Inferior parietal cortex (tissue), 1 donor: ENCODE measurements around the gene ERC1.

ENCODE experiments used
- DNase-seq: peaks from one replicate; pipeline ENCODE4 v3.0.0-alpha.2; 2016; ENCODE audit errors: extremely low spot score

The ERC1 gene

DNA sequence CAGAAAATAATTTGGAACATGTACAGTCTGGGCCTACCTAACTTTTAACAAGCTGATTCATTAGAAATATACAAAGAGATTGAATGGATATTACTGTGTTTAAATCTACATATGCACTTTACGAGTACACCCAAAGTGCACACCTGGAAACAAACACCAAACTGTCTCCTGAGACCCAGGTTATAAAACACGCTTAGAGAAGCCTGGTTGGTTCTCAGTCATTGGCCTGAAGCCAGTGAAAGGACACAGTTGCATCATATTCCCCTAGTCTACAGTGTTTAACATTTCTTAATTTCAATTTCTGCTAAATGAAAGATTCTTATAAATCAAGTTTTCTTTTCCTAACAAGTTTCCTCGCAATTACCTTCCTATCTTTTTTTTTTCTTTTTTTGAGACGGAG is 393.9 kb downstream of the ERC1 start:
- DNase-seq: no peak

DNA sequence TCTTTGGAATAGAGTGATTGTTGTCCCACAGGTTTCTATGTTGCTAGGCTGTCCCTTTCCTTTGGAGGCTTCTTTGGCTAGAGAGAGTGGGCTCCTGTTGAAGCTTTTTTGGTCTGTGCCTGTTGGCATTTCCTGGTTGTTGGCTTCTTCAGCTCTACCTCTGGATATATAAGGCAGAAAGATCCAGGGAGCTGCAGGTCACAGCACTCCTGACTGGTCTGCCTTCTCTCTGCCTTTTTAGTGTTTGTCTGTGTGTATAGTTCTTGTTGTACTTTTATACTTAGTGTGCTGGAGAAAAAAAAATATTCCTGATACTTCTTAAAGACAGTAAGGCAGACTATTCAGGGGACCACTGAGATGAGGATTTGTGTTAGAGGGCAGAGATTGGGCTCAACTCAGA is 400.7 kb downstream of the ERC1 start:
- DNase-seq: no peak

GRCh38 chr12:1395421-1395955 is 404.5 kb downstream of the ERC1 start:
- DNase-seq: no peak

DNA sequence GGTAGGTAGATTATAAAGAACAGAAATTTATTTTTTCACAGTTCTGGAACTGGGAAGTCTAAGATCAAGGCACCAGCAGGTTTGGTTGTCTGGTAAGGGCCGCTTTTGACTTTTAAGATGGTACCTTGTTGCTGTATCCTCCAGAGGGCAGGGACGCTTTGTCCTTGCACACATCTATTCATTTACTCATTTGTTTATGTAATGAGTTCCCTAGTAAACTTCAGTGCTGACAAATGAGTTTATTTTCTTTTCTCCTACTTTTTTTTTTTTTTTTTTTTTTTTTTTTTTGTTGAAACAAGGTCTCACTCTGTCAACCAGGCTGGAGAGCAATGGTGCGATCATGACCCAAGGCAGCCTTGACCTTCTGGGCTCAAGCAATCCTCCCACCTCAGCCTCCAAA is 407.6 kb downstream of the ERC1 start:
- DNase-seq: no peak

GRCh38 chr12:1401891-1402290 is 410.9 kb downstream of the ERC1 start:
- no peak for DNase-seq

- DNase-seq: no peak
Observed at GRCh38 chr12:1403417-1403816, 412.4 kb downstream of the ERC1 start.

GRCh38 chr12:1405619-1406018 is 414.6 kb downstream of the ERC1 start:
- DNase-seq: no peak

- no peak for DNase-seq
Observed at GRCh38 chr12:1410794-1411193, 419.8 kb downstream of the ERC1 start.

DNA sequence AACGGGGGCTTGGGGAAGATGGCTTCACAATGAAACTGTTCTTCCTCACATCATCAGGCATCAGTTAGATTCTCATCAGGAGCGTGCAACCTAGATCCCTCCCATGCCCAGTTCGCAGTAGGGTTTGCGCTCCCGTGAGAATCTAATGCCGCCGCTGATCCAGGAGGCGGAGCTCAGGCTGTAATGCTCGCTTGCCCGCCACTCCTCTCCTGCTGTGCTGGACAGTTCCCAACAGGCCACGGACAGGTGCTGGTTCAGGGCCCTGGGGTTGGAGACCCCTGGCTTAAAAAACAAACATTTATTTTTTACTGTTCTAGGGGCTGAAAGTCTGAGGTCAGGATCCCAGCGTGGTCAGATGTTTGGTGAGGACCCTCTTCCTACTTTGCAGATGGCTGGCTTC is 422.9 kb downstream of the ERC1 start:
- DNase-seq: no peak

GRCh38 chr12:1418144-1418543 is 427.1 kb downstream of the ERC1 start:
- no peak for DNase-seq

DNA sequence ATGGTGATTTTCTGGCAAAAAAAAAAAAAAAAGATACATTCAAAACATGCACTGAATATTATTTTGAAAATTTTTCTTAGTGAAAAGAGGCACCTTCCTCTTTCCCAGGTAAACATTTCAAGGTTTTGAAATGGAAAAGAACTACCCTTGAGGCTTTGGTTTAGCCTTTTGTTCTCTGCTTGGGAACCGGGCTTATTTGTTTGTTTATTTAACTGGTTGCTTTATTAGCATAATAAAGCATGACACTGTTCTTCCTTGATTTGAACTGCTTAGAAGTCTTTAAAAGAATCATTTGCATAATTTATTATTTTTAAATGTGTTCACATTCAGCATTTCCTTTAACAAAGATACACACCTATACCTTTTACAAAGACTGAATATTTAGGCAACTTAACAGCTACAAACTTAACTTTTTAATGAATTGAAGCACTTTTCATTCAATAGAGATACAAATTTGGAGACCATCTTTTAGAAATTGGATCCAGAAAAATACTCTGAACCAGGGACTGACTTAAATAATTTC is 428.9 kb downstream of the ERC1 start:
- no peak for DNase-seq

DNA sequence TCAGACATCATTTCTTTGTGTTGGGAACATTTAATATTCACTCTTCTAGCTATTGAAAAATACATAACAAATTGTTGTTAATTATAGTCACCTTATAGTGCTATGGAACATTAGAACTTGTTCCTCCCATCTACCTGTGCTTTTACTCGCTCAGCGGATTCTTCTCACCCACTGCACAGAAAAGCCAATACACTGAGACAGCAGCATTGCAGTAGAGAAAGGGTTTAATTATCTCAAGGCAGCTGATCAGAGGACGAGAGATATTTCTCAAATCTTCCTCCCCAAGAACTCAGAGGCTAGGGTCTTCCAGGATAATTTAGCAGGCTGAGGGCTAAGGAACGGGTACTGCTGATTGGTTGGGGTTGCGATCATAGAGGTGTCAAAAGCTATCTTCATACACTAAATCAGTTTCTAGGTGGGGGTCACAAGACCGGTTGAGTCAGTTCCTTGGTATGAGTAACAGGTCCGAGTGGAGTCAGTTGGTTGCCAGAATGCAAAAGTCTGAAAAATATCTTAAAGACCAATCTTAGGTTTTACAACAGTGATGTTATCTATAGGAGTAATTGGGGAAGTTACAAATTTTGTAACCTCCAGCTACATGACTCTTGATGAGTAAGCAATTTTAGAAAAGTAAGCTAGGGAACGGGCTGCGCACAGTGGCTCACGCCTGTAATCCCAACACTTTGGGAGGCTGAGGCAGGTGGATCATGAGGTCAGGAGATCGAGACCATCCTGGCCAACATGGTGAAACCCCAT is 430.2 kb downstream of the ERC1 start:
- DNase-seq: no peak

GRCh38 chr12:1422604-1423315 is 431.7 kb downstream of the ERC1 start:
- no peak for DNase-seq

GRCh38 chr12:1424674-1425395 is 433.8 kb downstream of the ERC1 start:
- DNase-seq: no peak

- DNase-seq: no peak
Observed at GRCh38 chr12:1425396-1425729, 434.3 kb downstream of the ERC1 start.

- no peak for DNase-seq
Observed at GRCh38 chr12:1428671-1429070, 437.6 kb downstream of the ERC1 start.

GRCh38 chr12:1429980-1430379 is 439.0 kb downstream of the ERC1 start:
- no peak for DNase-seq

DNA sequence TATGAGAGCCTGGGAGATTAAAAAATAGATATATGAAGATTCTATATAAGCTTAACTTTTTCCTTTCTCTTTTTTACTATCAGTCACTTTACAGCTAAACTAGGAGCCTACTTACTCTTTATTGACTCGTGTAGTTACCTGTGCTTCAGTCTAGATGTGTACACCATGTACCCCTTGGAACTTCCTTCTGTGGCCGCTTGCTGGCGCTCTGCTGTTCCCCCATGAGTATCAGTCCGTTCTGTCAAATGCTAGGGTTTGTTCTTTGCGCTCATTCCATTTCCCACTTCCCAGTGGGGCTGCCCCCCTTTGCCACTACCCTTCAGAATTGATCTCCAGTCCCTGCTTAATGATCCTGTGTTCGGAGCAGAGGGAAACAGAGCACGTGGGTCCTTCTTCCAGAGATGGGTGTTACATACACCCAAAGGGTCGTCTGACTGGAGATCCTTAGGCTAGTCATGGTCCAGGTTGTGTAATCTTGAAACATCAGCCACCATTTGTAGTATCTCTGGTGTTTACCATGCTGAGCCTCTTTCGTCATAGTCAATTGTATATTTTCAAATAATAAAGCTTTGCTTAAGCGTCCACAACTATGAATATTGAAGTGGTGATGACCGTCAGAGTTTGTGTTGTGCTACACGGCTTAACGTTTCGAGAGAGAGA is 443.4 kb downstream of the ERC1 start:
- DNase-seq: no peak

DNA sequence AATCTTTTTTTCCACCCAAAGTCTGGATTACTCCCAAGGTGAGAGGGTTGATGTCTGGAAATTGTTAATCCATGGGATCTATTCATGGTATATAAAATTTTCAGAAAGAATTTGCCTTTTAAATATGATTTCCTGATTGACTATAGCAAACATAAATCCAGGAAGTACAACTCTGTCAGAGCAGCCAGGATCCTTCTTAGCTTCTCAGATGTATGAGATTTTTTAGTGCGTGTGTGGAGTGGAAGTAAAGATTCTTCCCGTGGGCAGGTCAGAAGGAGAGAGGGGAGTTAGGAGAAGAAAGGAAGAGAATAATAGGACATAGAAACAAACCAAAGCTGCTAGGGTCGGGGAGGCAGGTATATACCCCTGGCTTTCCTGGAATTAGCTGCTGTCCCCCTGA is 444.0 kb downstream of the ERC1 start:
- no peak for DNase-seq

DNA sequence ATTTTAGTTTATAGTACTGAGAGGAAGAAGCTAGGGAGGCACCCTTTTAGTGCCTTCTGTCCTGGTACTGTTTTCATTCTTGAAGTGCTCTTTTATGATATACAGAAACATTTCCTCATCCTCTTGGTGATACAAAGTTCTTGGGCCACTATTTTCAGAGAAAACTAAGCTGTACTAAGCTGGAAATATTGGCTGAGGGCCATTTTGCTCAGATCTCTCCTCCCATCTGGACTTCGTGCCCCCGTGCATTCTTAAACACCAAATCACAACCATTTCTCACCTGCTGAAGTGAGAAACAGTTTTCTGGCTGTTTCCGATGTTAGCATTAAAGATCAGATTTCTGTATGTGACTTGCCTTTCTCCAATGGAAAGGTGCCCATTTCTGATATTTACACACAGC is 444.4 kb downstream of the ERC1 start:
- no peak for DNase-seq

DNA sequence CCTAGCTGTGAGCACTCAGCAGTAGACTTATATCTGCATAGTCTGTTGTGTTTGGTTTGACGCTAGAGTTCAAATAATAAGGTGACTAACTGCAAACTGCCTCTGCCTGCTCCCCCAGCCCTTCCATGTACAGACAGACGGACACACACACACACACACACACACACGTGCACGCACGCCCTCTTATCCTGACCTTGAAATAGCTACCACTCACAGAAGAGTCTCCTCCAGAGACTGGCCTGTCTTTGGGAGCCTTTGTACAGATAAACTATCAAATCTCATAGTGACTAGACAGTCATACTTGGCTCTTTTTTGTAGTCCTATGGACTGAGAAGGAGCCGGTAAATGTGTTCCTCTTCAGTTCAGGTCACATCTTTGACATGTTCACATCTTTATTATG is 445.0 kb downstream of the ERC1 start:
- no peak for DNase-seq

DNA sequence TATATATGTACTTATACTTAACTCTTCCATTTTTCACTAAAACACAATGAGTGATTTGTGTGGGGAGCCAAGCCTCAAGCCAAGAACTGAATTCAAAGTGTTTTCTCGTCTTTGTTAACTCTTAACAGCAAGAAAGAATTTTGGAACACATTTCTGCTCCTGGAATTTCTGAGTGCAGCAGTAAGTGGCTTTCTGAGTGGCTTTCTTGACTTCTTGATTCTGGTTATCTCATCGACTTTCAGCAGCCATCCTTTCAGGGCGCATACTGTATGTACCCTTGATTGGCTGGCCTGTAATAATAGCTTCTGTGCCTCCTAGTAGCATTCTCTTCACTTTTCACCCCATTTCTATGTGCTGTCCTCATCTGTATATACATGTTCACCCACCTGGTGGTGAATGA is 446.0 kb downstream of the ERC1 start:
- no peak for DNase-seq
